WTC11 (cell line): ENCODE measurements around the gene KRTCAP2. TPM values are rescaled to one million over a fixed set of nuclear protein-coding genes. Genes with fewer than 3 reads are reported as not detected.

Source experiments
- ATAC-seq: fragments of 200-7000 bp; cut with Tn5 transposase; 2 replicates; pipeline ENCODE4 v1.10.0; 2021; ENCODE audit warnings: mild to moderate bottlenecking, moderate library complexity
- CTCF ChIA-PET: fragments of 300-600 bp; sonication (Branson Sonifier 250); formaldehyde crosslinking; loops from one replicate; lab custom pipeline; 2021; ENCODE audit warnings: antibody characterized with exemption; lab: Charles Lee
- POLR2A ChIA-PET: fragments of 350-600 bp; sonication (Branson Sonifier 250); formaldehyde crosslinking; loops from one replicate; lab custom pipeline; 2021; ENCODE audit warnings: antibody characterized with exemption; lab: Charles Lee
- DNase-seq: peaks from one replicate; pipeline ENCODE4 v3.0.0; 2021; ENCODE audit warnings: low spot score
- H3K27ac Mint-ChIP-seq: 2 replicates; pipeline ENCODE4 v1.8.0; 2021; ENCODE audit warnings: mixed read lengths
- H3K27me3 Mint-ChIP-seq: 2 replicates; pipeline ENCODE4 v1.8.0; 2021; ENCODE audit warnings: low read depth, mild to moderate bottlenecking, moderate library complexity, mixed read lengths
- H3K36me3 Mint-ChIP-seq: 2 replicates; pipeline ENCODE4 v1.8.0; 2021; ENCODE audit warnings: mixed read lengths
- H3K4me1 Mint-ChIP-seq: 2 replicates; pipeline ENCODE4 v1.8.0; 2022; ENCODE audit warnings: mixed read lengths
- H3K4me3 Mint-ChIP-seq: 2 replicates; pipeline ENCODE4 v1.8.0; 2021; ENCODE audit warnings: mild to moderate bottlenecking, moderate library complexity, mixed read lengths
- H3K9me3 Mint-ChIP-seq: 2 replicates; pipeline ENCODE4 v1.8.0; 2021; ENCODE audit warnings: mixed read lengths
- AFF4 ChIP-seq: sonication (generic); formaldehyde crosslinking; IDR thresholded peaks from 2 replicates; pipeline ENCODE4 v1.8.1; 2023; ENCODE audit warnings: mild to moderate bottlenecking, missing genetic modification reagents, borderline replicate concordance
- E2F1 ChIP-seq: sonication (generic); formaldehyde crosslinking; IDR thresholded peaks from 2 replicates; pipeline ENCODE4 v1.8.0; 2022; ENCODE audit warnings: mild to moderate bottlenecking, missing genetic modification reagents
- ETV6 ChIP-seq: sonication (generic); formaldehyde crosslinking; IDR thresholded peaks from 2 replicates; pipeline ENCODE4 v1.8.1; 2022; ENCODE audit warnings: mild to moderate bottlenecking, missing genetic modification reagents
- FOXJ3 ChIP-seq: sonication (generic); formaldehyde crosslinking; IDR thresholded peaks from 2 replicates; pipeline ENCODE4 v1.9.0; 2021; ENCODE audit warnings: missing genetic modification reagents, mild to moderate bottlenecking, borderline replicate concordance
- GABPB1 ChIP-seq: sonication (generic); formaldehyde crosslinking; IDR thresholded peaks from 2 replicates; pipeline ENCODE4 v1.8.1; 2023; ENCODE audit warnings: mild to moderate bottlenecking, missing genetic modification reagents
- IRF2 ChIP-seq: sonication (generic); formaldehyde crosslinking; IDR thresholded peaks from 2 replicates; pipeline ENCODE4 v1.8.0; 2022; ENCODE audit warnings: low read depth, missing genetic modification reagents, borderline replicate concordance
- MAX ChIP-seq: sonication (generic); formaldehyde crosslinking; IDR thresholded peaks from 2 replicates; pipeline ENCODE4 v1.8.0; 2022; ENCODE audit warnings: mild to moderate bottlenecking, missing genetic modification reagents
- SP1 ChIP-seq: sonication (generic); formaldehyde crosslinking; conservative IDR thresholded peaks from 2 replicates; pipeline ENCODE4 v1.8.1; 2022; ENCODE audit warnings: missing genetic modification reagents
- TEAD4 ChIP-seq: sonication (generic); formaldehyde crosslinking; IDR thresholded peaks from 2 replicates; pipeline ENCODE4 v1.8.0; 2022; ENCODE audit warnings: mild to moderate bottlenecking, missing genetic modification reagents
- TP53 ChIP-seq: sonication (generic); formaldehyde crosslinking; IDR thresholded peaks from 2 replicates; pipeline ENCODE4 v1.8.1; 2023; ENCODE audit warnings: mild to moderate bottlenecking, missing genetic modification reagents
- ZNF121 ChIP-seq: sonication (generic); formaldehyde crosslinking; IDR thresholded peaks from 2 replicates; pipeline ENCODE4 v1.8.0; 2023; ENCODE audit warnings: missing genetic modification reagents
- ZNF281 ChIP-seq: sonication (generic); formaldehyde crosslinking; IDR thresholded peaks from 2 replicates; pipeline ENCODE4 v1.8.0; 2023; ENCODE audit warnings: mild to moderate bottlenecking, missing genetic modification reagents
- ZNF512 ChIP-seq: sonication (generic); formaldehyde crosslinking; IDR thresholded peaks from 2 replicates; pipeline ENCODE4 v1.8.1; 2022; ENCODE audit warnings: missing genetic modification reagents, borderline replicate concordance
- total RNA-seq: library from RNA; stranded (reverse); gene quantifications from 3 replicates; pipeline ENCODE4 v1.2.3, GENCODE V29; 2021

KRTCAP2 gene
- total RNA-seq, 1 experiment from 2014 or later = 104 TPM

GRCh38 chr1:155179112-155180031 lies 6.3 kb upstream of the KRTCAP2 start (continued):
- TF ChIP-seq AFF4 = no peak
- TF ChIP-seq SP1 (CRISPR knock-in tag) = no peak
- TF ChIP-seq GABPB1 (CRISPR knock-in tag) = no peak
- TF ChIP-seq ETV6 (CRISPR knock-in tag) = no peak
- TF ChIP-seq FOXJ3 (CRISPR knock-in tag) = no peak
- TF ChIP-seq TP53 (CRISPR knock-in tag) = no peak
- TF ChIP-seq ZNF281 = no peak
- no peak for TF ChIP-seq TEAD4
- TF ChIP-seq ZNF512 (CRISPR knock-in tag) = no peak
- TF ChIP-seq ZNF121 (CRISPR knock-in tag) = no peak
- no peak for TF ChIP-seq E2F1
- no peak for TF ChIP-seq IRF2 (CRISPR knock-in tag)
- TF ChIP-seq MAX = no peak

- Mint-ChIP-seq H3K27me3 (no peaks in the 10 kb centered on the region), H3K27ac (no peak overlapping the region), H3K9me3 (no peaks in the 10 kb centered on the region), H3K4me3 (no peak overlapping the region), H3K4me1 (peaks cover 21% of the 10 kb centered on the region), H3K36me3 (peaks cover 40% of the 10 kb centered on the region)
- CTCF ChIA-PET = interaction anchor here (2.4 kb wide), 1 partner anchor 14 kb away, joined by 17 read pairs; no protein-coding TSS in a partner anchor
- DNase-seq (no peak), ATAC-seq (no peak)
- TF ChIP-seq GABPB1 (CRISPR knock-in tag) (0 out of 2 replicates have a peak, but pooled peaks have one; percentile 28), ETV6 (CRISPR knock-in tag) (no peak)
- POLR2A ChIA-PET = no interaction called here
Observed at GRCh38 chr1:155178441-155179111, 5.5 kb upstream of the KRTCAP2 start.
